A549 (cell line): ENCODE data around the gene MVP.
"Not testable (repeated sequence)": the region's sequence is repeated elsewhere in the genome, so short reads cannot be mapped to it uniquely, and the experiment has no call there.

Source experiments
- BHLHE40 ChIP-seq: IDR thresholded peaks from 2 replicates; pipeline ENCODE4 v1.6.1; 2012; ENCODE audit warnings: low read depth, low read length, inconsistent platforms
- CTCF ChIP-seq: fragments of >200 bp; sonication (Bioruptor Twin); formaldehyde crosslinking; IDR thresholded peaks from 3 replicates; pipeline ENCODE4 v1.5.1; 2016

DNA sequence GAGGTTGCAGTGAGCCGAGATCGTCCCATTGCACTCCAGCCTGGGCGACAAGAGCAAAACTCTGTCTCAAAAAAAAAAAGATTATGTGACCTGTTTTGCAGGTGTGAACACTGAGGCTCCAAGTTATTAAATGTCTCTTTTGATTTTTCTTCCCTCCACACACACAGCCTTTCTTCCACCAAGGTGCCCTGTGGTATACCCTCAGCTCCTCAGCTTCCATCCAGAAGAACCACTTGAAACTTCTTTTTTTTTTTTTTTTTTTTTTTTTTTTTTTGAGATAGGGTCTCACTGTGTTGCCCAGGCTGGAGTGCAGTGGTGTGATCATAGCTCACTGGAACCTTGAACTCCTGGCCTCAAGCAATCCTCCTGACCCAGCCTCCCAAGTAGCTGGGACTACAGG is 69.1 kb downstream of the MVP start:
- TF ChIP-seq CTCF, BHLHE40: not testable (repeated sequence)
